Activated CD8-positive, alpha-beta memory T cell treated with anti-CD3 and anti-CD28 coated beads, Interleukin-2, amount 50 U/mL, for 24 hours (primary cell): ENCODE results near the gene TBCCD1.
A peak's percentile ranks its signal among the peaks of the same experiment; 100 is the strongest.
"Not testable (repeated sequence)": the region's sequence is repeated elsewhere in the genome, so short reads cannot be mapped to it uniquely, and the experiment has no call there.

Source experiments
- DNase-seq: peaks from one replicate; pipeline ENCODE4 v3.0.0-alpha.2; 2020; ENCODE audit errors: extremely low read depth

The TBCCD1 gene

DNA sequence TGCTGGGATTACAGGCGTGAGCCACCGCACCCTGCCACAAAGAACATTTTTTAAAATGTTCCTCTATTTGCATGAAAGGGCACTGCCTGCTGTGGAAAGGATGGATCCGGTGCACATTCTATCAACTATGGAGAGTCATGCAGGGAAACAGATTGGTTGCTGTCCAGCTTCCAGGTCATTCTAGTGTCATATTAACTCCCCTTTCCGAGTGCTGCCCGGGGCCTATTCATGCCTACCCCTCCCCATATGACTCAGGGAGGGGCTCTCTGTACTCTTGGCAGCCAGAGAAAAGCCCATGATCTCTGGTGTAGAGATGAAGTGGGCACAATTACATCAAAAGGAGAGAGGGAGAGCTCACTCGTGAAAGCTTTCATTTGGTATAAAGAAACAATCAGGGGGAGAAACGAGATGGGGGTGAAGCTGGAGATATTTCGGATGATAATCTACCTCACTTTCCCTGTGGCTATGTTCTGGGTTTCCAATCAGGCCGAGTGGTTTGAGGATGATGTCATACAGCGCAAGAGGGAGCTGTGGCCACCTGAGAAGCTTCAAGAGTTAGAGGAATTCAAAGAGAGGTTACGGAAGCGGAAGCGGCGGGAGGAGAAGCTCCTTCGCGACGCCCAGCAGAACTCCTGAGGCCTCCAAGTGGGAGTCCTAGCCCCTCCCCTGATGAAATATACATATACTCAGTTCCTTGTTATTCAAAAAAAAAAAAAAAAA, 29.6 kb upstream of the TBCCD1 start:
- DNase-seq: no peak

DNA sequence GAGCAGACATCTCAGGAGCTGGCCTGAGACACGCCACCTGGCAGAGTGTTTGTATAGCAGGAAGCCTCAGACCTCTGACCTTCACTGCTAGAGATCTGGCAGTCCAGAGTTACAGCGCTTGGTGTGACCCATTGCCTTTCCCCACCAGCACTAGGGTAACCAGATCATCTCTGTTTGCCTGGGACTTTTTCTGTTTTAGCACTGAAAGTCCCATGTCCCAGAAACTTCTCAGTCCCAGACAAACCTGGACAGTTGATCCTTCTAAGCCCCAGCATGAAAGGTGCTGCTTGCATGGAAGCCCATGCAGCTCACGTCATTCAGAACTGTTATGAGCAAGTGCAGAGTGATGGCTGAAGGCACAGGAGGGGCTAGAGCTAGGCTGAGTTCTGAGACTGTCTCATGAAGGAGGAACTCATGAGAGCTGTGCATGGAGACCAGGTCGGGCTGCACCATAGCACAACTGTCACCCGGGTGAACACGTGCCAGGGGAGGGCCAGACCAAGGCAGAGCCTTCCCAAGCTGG, 27.5 kb upstream of the TBCCD1 start:
- DNase-seq: no peak

DNA sequence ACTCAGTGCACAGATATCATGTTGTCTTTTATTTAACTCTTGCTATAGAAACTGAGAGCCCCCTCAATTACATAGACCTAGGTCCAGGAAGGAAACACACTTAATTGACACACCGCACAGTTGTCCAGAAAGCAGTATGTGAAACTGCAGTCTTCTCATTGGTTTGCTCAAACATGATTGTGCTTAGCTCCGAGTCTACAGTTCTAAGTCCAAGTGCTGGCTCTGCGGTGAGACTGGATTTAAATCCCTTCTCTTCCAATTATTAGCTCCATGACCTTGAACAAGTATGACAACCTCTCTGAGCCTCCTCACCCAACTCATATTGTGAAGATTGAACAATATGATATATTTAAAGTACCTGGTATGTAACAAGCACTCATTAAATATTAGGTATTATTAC, 26.7 kb upstream of the TBCCD1 start:
- DNase-seq: no peak

DNA sequence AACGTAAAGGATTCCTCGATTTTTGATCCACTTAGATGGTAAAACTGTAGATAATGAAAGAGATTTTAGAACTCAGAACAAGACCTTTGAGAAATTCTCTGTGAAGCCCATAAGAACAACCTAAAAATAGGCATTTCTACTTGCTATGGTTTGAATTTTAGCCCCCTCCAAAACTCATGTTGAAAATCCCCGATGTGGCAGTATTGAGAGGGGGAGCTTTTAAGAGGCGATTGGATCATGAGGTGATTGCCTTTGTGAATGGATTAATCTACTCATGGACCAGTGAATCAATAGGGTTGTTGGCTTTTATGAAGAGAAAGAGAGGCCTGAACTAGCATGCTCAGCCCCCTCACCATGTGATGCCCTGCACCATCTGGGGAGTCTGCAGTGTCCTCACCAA, 25.5 kb upstream of the TBCCD1 start:
- no peak for DNase-seq

- DNase-seq: no peak
These were observed 23.6 kb upstream of the TBCCD1 start for GRCh38 chr3:186590580-186591295.

DNA sequence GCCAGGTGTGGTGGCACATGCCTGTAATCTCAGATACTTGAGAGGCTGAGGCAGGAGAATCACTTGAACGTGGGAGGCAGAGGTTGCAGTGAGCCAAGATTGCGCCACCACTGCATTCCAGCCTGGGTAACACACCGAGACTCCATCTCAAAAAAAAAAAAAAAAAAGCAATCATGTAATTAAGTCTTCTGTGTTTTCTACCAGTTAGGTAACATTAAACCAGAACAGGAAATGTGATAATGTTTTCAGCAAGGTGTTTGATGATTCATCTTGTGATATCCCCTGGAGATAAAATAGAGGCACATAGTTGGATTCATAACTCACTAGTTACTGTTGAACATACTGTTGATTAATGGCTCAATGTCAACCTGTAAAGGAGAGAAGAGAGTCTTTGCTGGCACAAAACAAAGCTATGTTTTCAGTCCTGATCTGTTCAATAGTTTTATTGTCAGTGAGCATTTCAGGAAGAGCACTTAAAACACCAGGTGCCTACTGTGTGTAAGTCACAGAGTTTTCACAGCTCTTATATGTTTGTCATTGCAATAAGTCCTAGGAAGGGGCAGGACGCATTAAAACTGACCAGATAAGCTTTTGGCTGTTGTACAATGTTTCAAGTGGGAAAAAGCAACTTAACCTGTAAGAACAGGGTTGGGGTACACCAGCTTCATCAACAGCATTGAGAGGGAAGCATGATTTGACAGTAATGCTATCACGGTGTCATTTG, 22.9 kb upstream of the TBCCD1 start:
- DNase-seq: no peak

DNA sequence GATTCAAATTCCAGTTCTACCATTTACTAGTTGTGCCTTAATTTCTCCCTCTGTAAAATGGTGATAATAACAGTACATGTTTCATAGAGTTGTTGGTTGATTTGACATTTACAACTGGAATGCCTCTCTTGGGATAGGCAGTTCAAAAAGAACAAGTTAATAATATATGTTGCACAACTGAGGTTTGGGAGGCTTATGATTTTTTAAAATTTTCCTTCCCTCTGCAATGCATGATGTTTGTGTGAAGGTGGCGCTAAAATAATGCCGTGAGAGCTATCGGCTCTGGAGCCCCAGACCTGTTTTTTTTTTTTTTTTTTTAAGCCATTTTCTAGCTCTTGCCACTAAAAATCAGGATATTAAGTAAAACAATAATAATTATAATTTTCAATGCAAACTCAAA, 22.0 kb upstream of the TBCCD1 start:
- no peak for DNase-seq

DNA sequence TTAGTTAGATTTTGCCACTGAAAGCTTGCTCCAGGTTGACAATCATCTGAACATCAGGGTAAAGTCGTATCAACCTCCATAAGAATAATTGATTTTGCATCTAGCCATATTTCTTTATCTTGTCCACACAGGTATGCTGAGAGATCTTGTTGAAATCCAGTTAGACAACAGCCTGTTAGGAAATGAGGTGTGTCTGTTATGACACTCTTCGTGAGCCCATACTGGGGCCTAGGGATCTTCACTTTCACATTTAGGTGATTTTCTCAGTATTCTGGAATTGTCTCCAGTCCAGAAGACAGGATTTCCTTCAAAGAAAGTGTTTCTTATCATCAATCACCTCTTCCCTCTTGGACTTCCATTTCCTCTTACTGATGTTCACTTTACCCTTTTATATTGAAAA, 21.5 kb upstream of the TBCCD1 start:
- no peak for DNase-seq

DNA sequence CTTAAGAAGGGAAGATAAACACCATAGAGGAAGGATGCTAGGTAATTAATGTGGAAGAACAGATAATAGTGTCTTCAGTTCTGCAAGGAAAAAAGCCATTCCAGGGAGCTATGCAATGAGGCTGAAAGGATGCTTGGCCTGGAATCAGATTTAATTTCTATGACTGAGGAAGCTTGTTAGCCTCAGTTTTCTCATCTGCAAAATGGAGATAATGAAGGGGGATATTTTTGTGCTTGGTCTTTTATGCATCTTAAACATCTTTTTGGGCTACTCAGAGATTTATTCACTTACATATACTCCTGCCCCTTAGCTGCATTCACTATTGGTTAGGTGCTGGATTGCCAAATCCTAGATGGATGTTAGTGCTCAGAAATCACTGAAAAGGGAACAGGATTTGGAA, 20.0 kb upstream of the TBCCD1 start:
- no peak for DNase-seq

DNA sequence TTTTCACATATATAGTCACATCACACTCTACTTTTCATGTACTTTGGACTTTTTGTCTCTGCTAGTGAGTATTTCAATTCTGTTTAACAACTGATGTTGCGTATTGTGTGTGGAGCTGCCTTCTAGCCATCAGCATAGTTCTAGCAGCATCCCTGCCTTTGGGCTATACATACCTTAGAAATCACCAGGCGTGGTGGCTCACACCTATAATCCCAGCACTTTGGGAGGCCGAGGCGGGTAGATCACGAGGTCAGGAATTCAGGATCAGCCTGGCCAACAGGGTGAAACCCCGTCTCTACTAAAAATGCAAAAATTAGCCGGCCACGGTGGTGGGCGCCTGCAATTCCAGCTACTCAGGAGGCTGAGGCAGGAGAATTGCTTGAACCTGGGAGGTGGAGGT, 19.1 kb upstream of the TBCCD1 start:
- not testable (repeated sequence) for DNase-seq

GRCh38 chr3:186583831-186584230, 16.7 kb upstream of the TBCCD1 start:
- DNase-seq: no peak

- no peak for DNase-seq
These were observed 15.4 kb upstream of the TBCCD1 start for GRCh38 chr3:186582541-186582940.

GRCh38 chr3:186580785-186581184, 13.6 kb upstream of the TBCCD1 start:
- DNase-seq: no peak

- DNase-seq: no peak
These were observed 10.4 kb upstream of the TBCCD1 start for GRCh38 chr3:186577521-186577920.

DNA sequence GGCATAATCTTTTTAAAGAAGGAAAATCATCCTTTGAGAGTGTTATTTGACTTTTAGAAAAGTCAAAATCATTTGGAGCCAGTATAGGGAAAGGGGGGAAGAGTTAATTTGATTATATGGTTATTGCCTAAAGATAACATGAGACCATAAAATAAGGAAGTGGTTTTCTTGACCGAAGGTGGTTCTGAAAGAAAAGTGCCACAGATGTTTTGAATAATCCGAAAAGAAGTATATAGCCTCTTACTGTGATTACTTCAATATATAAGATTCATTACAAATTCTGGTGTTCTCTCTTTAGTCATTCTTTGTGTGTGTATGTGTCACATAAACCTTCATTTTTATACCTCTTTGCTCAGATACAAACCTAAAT, 4.5 kb upstream of the TBCCD1 start:
- no peak for DNase-seq

DNA sequence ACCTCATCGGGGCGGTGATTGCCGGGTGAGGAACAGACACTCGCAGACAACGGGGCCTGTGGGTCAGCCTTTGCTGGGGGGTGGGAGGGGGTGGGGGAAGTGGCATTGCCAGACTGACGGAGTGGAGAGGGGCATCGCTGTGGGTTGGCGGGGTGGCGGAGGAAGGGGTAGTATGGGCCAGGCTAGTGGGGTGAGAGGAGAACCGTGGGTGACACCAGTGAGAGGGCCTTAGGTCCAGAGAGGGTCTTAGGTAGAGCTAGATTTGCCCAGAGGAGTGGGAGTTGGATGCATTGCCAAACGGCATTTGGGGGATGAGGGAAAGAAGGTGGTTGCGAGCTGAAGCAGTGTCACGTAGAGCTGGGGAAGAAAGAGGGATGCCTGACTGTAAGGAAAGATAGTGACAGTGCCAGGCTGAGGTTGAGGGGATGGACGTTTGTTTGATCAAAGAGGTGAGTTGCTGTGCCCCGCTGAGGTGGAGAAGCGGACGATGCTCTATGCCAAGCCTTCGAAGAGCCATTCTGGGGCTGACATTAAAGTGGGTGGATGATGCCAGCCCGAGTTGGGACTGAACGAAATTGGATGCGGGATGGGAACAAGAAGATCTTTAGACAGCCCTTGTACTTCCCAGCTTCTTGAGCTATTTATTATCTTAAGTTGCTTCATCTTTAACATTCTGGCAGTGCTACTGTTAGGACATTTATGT, 4.0 kb upstream of the TBCCD1 start:
- DNase-seq: no peak

DNA sequence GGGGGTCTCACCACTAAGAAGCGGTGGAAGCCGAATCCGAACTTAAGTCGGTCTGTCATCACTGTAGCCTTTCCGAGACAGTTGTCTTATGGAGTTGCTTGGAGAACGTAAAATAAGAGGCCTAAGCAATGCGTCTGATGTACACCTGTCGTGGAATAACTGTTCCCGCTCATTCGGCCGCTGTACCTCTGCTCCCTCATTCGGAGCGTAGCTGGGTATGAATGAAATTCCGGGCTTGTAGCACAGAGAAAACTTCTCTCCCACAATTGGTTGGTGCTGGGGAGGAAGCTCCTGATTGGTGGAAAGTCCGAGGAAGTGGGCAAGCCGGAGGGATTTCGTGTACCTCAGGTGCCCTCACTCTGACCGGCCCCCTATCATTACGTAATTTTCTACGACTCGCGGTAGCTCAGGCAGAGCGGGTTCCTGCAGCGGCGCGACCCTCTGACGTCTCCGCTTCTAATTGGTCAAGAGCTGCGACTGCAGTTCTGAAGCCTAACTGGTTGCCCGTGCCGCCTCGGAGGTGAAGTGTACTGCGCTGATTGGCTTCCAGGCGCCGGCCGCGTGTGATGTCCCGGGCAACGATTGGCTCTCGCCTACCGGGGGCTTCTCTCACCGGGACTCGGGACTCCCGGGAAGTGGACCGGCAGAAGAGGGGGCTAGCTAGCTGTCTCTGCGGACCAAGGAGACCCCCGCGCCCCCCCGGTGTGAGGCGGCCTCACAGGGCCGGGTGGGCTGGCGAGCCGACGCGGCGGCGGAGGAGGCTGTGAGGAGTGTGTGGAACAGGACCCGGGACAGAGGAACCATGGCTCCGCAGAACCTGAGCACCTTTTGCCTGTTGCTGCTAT, 3.2 kb upstream of the TBCCD1 start, which contains the start of gene DNAJB11:
Gene DNAJB11, plus strand, starts transcription at position 625 of the 845 bp plus-strand sequence. Its CDS starts 178 bp downstream, at position 803.
- peak; percentile 99 for DNase-seq

GRCh38 chr3:186569779-186570095, 2.6 kb upstream of the TBCCD1 start:
- no peak for DNase-seq

DNA sequence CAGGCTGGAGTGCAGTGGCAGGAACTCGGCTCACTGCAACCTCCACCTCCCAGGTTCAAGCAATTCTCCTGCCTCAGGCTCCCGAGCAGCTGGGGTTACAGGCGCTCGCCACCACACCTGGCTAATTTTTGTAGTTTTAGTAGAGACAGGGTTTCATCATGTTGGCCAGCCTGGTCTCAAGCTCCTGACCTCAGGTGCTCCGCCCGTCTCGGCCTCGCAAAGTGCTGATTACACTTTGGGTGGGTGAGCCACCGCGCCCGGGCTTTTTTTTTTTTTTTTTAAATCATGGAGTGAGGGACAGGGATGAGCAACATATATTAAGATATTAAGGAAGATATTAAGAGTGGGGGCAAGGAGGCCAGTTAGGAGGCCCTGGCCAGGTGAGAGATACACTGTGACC, 2.2 kb upstream of the TBCCD1 start:
- not testable (repeated sequence) for DNase-seq

GRCh38 chr3:186566772-186567071, 417 bp downstream of the TBCCD1 start:
- no peak for DNase-seq

DNA sequence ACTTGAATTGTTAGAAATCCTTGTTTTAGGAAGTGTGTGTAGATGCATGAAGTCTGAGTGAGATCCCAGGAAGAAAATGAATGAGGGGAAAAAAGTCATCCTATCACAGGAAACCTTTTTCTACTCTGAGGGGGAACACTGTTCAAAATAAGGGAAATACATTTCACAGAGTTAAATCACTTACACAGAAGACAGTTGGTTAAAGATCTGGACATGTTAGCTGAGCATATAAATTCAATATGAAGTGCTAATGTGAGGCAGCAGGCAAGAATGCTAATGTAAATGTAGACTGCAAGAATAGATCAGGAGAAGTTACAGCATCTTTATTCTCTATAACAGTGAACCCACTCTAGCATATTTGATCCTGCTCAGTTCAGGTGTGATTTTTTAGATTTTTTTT, 2.6 kb downstream of the TBCCD1 start:
- DNase-seq: no peak
